HG03571 (cell line): ENCODE results near the gene WDR4.
"Not testable (repeated sequence)": the region's sequence is repeated elsewhere in the genome, so short reads cannot be mapped to it uniquely, and the experiment has no call there.

Experiments used
- ATAC-seq: cut with Tn5 transposase; IDR thresholded peaks from one replicate; pipeline ENCODE4 v1.9.1; 2021; ENCODE audit not compliant: unreplicated experiment

WDR4 gene

DNA sequence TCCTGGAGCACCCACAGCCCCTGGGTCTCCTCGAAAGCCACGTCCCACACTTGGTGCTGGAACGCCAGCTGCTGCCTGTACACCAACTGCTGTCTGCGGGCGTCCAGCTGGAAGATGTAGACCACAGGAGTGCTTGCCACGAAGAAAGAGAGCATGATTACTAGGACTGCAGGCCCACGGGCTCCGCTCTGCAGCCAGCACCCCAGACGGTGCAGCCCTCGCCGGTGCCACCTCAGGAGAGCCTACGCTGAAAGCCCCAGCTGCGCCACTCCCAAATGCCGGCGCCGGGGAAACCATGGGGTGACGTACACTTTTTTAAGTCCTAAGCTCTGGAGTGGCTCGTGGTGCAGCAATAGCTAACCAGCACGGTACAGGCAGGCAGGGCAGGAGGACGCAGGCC lies 25.7 kb downstream of the WDR4 start:
- ATAC-seq: no peak

- ATAC-seq: no peak
Observed at GRCh38 chr21:42852925-42853570, 26.3 kb downstream of the WDR4 start.

GRCh38 chr21:42851812-42852665 lies 27.3 kb downstream of the WDR4 start:
- ATAC-seq: no peak

GRCh38 chr21:42850866-42851391 lies 28.4 kb downstream of the WDR4 start:
- ATAC-seq: no peak

GRCh38 chr21:42850463-42850862 lies 28.9 kb downstream of the WDR4 start:
- ATAC-seq: no peak

DNA sequence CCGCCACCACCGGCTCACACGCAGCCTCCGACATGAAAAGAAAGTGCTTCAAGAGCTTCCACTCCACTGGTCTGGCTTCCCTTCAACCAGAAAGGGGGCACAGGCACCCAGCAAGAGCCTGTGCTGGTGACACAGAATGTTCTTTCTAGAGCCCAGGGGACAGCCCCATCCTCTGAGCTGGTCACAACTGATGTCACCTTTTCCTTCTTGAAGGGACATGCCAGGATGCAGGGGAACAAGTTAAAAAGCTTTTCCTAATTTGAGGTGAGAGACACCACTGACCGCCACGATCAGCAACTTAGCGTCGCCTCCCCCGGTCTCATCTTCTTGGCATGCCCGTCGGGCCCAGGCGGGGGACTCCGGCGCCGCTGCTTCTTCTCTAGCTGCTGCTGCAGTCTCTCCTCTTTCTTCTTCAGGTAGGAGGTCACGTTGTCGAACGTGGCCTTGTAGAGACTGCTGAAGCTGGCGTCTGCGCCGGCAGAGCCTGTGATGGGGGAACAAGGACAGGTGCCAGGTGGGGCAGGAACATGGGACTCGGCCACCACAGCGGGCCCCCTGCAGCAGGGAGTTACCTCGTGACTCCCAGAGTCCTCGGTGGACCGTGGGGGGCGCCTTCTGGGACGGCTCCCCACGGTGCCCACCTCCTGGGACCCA lies 29.5 kb downstream of the WDR4 start:
- no peak for ATAC-seq

GRCh38 chr21:42848932-42849758 lies 30.2 kb downstream of the WDR4 start:
- ATAC-seq: no peak

DNA sequence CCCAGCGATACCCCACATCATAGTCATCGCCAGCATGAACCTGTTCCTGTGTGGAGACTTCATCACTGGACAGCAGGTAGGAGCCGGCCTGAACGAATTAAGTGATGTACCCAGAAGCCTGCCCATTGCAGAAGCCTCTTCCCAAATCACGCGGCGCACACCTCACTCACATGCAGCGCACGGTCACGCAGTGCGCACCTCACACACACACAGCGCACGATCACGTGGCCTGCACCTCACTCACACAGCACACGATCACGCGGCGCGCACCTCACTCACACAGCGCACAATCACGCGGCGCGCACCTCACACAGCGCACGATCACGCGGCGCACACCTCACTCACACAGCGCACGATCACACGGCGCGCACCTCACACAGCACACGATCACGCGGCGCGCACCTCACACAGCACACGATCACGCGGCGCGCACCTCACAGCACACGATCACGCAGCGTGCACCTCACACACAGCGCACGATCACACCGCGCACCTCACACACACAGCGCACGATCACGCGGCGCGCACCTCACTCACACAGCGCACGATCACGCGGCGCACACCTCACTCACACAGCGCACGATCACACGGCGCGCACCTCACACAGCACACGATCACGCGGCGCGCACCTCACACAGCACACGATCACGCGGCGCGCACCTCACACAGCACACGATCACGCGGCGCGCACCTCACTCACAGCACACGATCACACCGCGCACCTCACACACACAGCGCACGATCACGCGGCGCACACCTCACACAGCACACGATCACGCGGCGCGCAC lies 31.0 kb downstream of the WDR4 start:
- not testable (repeated sequence) for ATAC-seq

DNA sequence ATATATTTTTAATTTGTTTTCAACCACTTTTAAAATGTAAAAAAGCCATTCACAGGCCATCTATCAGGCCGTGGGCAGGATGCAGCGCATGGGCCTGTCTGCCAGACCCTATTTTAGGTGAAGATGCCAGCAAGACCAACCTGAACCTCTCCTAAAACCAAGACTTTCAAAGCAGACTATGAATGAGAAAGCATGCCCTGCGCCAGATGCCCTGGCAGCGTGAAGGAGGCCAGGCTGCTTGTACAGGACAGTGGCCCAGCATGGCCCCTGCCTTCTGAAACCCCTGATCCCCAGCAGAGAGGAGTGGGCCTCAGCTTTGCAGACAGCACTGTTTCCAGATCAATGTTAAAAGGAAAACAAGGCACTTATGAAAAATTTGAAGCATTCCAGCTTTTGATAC lies 31.6 kb downstream of the WDR4 start:
- no peak for ATAC-seq

DNA sequence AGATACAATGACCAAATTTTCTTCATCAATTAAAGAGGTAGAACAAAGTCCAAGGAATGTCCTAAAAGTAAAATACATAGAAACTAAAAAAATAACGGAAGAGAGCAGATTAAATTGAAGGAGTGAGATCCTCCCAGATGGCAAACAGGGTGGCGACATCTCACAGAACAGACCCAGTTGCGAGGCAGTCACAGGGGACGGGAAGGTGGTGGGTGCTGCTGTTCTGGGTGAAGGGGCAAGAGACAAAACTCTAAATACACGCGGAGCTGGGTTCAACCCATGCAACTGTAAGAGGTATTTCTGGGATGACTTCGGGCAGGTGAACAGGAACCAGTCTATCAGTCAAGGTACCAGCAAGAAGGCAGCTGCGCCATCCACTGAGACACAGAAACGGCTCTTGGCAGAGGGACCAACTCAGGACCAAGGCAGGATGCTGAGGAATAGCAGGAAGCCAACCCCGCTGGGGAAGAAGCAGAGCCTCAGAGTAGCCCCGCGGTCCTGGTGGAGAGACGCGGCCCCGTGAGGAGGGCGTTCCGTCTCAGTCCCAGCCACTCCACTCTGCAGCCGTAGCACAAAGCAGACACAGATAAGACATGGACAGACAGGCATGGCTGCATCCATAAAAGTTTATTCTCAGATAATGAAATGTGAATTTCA lies 32.2 kb downstream of the WDR4 start:
- ATAC-seq: no peak

- ATAC-seq: no peak
Observed at GRCh38 chr21:42846221-42846620, 33.1 kb downstream of the WDR4 start.

DNA sequence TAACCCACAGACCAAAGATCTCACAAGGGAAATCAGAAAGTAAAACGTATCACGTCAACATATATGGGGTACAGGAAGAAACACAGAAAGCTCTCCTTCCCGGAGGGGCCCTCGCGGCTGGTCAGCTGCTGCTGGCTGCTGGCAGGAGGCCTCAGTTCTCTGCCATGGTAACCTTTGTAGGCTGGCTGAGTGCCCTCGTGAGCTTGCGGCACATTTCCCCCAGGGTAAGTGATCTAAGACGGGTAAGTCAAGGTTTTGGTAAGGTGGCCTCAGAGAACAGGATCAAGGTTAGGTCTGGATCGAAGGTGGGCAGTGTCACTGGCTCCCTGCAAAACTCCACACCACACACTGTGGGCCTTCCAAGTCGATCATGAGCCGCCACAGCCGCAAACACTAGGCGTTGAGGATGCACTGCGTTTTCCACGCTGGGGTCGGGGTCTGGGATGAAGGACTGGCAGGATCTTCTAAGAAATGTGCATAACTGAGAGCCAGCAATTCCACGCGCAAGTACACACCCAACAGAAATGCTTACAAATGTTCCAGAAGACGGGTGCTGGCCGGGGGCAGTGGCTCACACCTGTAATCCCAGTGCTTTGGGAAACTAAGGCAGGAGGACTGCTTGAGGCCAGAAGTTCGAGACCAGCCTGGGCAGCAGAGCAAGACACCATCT lies 33.9 kb downstream of the WDR4 start:
- ATAC-seq: no peak

- no peak for ATAC-seq
Observed at GRCh38 chr21:42844411-42845113, 34.8 kb downstream of the WDR4 start.

DNA sequence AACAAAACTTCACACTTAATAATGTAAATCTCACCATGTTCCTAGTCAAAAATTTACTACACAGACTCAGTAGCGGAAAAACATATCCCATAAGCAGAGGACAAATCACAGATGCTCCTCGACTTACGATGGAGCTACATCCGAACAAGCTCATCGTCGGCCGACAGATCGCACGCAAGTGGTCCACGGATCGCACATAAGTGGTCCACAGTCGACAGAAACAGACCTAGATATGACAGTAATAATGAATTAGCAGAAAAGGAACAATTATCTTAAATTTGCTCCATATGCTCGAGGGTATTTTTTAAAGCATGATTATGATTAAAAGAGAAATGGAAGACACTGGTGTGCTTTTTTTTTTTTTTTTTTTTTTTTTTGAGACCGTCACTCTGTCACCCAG lies 36.3 kb downstream of the WDR4 start:
- ATAC-seq: no peak

GRCh38 chr21:42841916-42842655 lies 37.3 kb downstream of the WDR4 start:
- not testable (repeated sequence) for ATAC-seq

- ATAC-seq: no peak
Observed at GRCh38 chr21:42841156-42841915, 38.0 kb downstream of the WDR4 start.
